Fibroblast of skin of right quadriceps (primary cell): ENCODE data around the gene MSI2.

Experiments used
- DNase-seq: peaks from one replicate; pipeline ENCODE4 v3.0.0-alpha.2; 2013

MSI2 gene

GRCh38 chr17:57631871-57632270, 375.5 kb downstream of the MSI2 start:
- no peak for DNase-seq

GRCh38 chr17:57632294-57632693, 376.0 kb downstream of the MSI2 start:
- no peak for DNase-seq

- DNase-seq = no peak
Observed at GRCh38 chr17:57633236-57633635, 376.9 kb downstream of the MSI2 start.

- peak; percentile 52 for DNase-seq
Observed at GRCh38 chr17:57634713-57635465, 378.6 kb downstream of the MSI2 start.

- DNase-seq = no peak
Observed at GRCh38 chr17:57636274-57636673, 380.0 kb downstream of the MSI2 start.

GRCh38 chr17:57636985-57637665, 380.8 kb downstream of the MSI2 start:
- no peak for DNase-seq

- DNase-seq = no peak
Observed at GRCh38 chr17:57637666-57638010, 381.3 kb downstream of the MSI2 start.

- DNase-seq = no peak
Observed at GRCh38 chr17:57638284-57638683, 382.0 kb downstream of the MSI2 start.

GRCh38 chr17:57639381-57639780, 383.1 kb downstream of the MSI2 start:
- DNase-seq = no peak

GRCh38 chr17:57640079-57640478, 383.8 kb downstream of the MSI2 start:
- no peak for DNase-seq

GRCh38 chr17:57641761-57642160, 385.4 kb downstream of the MSI2 start:
- DNase-seq = no peak

GRCh38 chr17:57643062-57643461, 386.7 kb downstream of the MSI2 start:
- DNase-seq = no peak

- no peak for DNase-seq
Observed at GRCh38 chr17:57644326-57644725, 388.0 kb downstream of the MSI2 start.

GRCh38 chr17:57645950-57646665, 389.8 kb downstream of the MSI2 start:
- peak; percentile 14 for DNase-seq

- no peak for DNase-seq
Observed at GRCh38 chr17:57648720-57649119, 392.4 kb downstream of the MSI2 start.

GRCh38 chr17:57649191-57649590, 392.9 kb downstream of the MSI2 start:
- no peak for DNase-seq

GRCh38 chr17:57649731-57650484, 393.6 kb downstream of the MSI2 start:
- DNase-seq = peak; percentile 82

- no peak for DNase-seq
Observed at GRCh38 chr17:57650548-57650947, 394.2 kb downstream of the MSI2 start.

GRCh38 chr17:57651451-57651850, 395.1 kb downstream of the MSI2 start:
- no peak for DNase-seq

- no peak for DNase-seq
Observed at GRCh38 chr17:57651996-57652395, 395.7 kb downstream of the MSI2 start.

GRCh38 chr17:57652811-57653210, 396.5 kb downstream of the MSI2 start:
- no peak for DNase-seq

GRCh38 chr17:57653279-57653678, 397.0 kb downstream of the MSI2 start:
- no peak for DNase-seq
